GM06990 (cell line): Measurements from ENCODE around the gene CENPF.

Source experiments
- DNase-seq: peaks from one replicate; pipeline ENCODE4 v3.0.0-alpha.2; 2011; ENCODE audit not compliant: insufficient read length; ENCODE audit errors: extremely low read depth
- H3K27me3 ChIP-seq: replicated peaks from 2 replicates; pipeline ENCODE4 v1.6.0; 2011; ENCODE audit warnings: low read length; ENCODE audit not compliant: control insufficient read depth, insufficient read depth
- H3K36me3 ChIP-seq: 2 replicates; pipeline ENCODE4 v1.5.1; 2011; ENCODE audit warnings: low read length; ENCODE audit not compliant: control insufficient read depth, insufficient read depth
- H3K4me3 ChIP-seq: replicated peaks from 2 replicates; pipeline ENCODE4 v1.5.1; 2011; ENCODE audit warnings: low read depth, mild to moderate bottlenecking, control low read depth, low read length
- CTCF ChIP-seq: IDR thresholded peaks from 2 replicates; pipeline ENCODE4 v1.5.1; 2011; ENCODE audit warnings: low read length, control low read depth, mild to moderate bottlenecking, inconsistent platforms; ENCODE audit not compliant: insufficient read depth, poor library complexity, severe bottlenecking

The CENPF gene

DNA sequence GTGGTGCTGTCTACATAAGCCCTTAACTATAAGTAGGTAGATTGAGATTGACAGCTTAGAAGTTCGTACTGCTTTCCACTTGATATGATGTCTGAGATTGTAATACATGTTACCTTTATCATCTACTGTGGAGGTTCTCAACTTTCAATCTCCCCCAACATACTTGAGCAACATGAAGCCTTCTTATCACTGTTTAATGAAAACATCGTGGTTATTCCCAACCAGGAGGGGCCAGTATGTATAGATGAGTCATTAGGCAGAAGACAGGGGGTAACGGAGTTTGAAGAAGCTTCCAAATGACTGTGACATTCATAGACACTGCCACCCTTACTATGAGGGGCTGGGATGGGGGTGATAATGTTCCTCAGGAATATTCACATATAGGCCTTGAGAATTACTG lies 36.0 kb downstream of the CENPF start:
- DNase-seq, result no peak
- H3K36me3 ChIP-seq, result peaks cover 3% of the 10 kb centered on the region
- no peak overlapping the region for H3K4me3 ChIP-seq
- no peak for TF ChIP-seq CTCF
- H3K27me3 ChIP-seq, result no peaks in the 10 kb centered on the region

DNA sequence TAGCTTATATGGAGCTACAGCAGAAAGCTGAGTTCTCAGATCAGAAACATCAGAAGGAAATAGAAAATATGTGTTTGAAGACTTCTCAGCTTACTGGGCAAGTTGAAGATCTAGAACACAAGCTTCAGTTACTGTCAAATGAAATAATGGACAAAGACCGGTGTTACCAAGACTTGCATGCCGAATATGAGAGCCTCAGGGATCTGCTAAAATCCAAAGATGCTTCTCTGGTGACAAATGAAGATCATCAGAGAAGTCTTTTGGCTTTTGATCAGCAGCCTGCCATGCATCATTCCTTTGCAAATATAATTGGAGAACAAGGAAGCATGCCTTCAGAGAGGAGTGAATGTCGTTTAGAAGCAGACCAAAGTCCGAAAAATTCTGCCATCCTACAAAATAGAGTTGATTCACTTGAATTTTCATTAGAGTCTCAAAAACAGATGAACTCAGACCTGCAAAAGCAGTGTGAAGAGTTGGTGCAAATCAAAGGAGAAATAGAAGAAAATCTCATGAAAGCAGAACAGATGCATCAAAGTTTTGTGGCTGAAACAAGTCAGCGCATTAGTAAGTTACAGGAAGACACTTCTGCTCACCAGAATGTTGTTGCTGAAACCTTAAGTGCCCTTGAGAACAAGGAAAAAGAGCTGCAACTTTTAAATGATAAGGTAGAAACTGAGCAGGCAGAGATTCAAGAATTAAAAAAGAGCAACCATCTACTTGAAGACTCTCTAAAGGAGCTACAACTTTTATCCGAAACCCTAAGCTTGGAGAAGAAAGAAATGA lies 37.6 kb downstream of the CENPF start:
- no peak for TF ChIP-seq CTCF
- H3K27me3 ChIP-seq, result no peaks in the 10 kb centered on the region
- H3K36me3 ChIP-seq, result peaks cover 2% of the 10 kb centered on the region
- no peak for DNase-seq
- H3K4me3 ChIP-seq, result no peak overlapping the region

GRCh38 chr1:214641214-214641895 lies 38.4 kb downstream of the CENPF start:
- H3K27me3 ChIP-seq, result no peaks in the 10 kb centered on the region
- peaks cover 4% of the 10 kb centered on the region for H3K36me3 ChIP-seq
- no peak for TF ChIP-seq CTCF
- no peak overlapping the region for H3K4me3 ChIP-seq
- DNase-seq, result no peak

DNA sequence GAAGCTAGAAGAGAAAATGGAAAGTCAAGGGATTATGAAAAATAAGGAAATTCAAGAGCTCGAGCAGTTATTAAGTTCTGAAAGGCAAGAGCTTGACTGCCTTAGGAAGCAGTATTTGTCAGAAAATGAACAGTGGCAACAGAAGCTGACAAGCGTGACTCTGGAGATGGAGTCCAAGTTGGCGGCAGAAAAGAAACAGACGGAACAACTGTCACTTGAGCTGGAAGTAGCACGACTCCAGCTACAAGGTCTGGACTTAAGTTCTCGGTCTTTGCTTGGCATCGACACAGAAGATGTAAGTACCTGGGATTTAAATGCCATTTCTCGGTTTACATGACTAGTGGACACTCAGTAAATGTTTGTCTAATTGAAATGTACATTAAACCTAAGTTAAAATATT lies 40.0 kb downstream of the CENPF start:
- no peak for TF ChIP-seq CTCF
- no peaks in the 10 kb centered on the region for H3K27me3 ChIP-seq
- no peak overlapping the region for H3K4me3 ChIP-seq
- H3K36me3 ChIP-seq, result peaks cover 4% of the 10 kb centered on the region
- DNase-seq, result no peak

DNA sequence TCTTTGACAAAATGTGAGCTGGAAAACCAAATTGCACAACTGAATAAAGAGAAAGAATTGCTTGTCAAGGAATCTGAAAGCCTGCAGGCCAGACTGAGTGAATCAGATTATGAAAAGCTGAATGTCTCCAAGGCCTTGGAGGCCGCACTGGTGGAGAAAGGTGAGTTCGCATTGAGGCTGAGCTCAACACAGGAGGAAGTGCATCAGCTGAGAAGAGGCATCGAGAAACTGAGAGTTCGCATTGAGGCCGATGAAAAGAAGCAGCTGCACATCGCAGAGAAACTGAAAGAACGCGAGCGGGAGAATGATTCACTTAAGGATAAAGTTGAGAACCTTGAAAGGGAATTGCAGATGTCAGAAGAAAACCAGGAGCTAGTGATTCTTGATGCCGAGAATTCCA lies 42.7 kb downstream of the CENPF start:
- no peak overlapping the region for H3K4me3 ChIP-seq
- H3K36me3 ChIP-seq, result peaks cover 4% of the 10 kb centered on the region
- no peak for TF ChIP-seq CTCF
- no peak for DNase-seq
- no peaks in the 10 kb centered on the region for H3K27me3 ChIP-seq
